ENCODE measurements around the gene ADAM33.

Gene ADAM33, protein sequence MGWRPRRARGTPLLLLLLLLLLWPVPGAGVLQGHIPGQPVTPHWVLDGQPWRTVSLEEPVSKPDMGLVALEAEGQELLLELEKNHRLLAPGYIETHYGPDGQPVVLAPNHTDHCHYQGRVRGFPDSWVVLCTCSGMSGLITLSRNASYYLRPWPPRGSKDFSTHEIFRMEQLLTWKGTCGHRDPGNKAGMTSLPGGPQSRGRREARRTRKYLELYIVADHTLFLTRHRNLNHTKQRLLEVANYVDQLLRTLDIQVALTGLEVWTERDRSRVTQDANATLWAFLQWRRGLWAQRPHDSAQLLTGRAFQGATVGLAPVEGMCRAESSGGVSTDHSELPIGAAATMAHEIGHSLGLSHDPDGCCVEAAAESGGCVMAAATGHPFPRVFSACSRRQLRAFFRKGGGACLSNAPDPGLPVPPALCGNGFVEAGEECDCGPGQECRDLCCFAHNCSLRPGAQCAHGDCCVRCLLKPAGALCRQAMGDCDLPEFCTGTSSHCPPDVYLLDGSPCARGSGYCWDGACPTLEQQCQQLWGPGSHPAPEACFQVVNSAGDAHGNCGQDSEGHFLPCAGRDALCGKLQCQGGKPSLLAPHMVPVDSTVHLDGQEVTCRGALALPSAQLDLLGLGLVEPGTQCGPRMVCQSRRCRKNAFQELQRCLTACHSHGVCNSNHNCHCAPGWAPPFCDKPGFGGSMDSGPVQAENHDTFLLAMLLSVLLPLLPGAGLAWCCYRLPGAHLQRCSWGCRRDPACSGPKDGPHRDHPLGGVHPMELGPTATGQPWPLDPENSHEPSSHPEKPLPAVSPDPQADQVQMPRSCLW

DNA sequence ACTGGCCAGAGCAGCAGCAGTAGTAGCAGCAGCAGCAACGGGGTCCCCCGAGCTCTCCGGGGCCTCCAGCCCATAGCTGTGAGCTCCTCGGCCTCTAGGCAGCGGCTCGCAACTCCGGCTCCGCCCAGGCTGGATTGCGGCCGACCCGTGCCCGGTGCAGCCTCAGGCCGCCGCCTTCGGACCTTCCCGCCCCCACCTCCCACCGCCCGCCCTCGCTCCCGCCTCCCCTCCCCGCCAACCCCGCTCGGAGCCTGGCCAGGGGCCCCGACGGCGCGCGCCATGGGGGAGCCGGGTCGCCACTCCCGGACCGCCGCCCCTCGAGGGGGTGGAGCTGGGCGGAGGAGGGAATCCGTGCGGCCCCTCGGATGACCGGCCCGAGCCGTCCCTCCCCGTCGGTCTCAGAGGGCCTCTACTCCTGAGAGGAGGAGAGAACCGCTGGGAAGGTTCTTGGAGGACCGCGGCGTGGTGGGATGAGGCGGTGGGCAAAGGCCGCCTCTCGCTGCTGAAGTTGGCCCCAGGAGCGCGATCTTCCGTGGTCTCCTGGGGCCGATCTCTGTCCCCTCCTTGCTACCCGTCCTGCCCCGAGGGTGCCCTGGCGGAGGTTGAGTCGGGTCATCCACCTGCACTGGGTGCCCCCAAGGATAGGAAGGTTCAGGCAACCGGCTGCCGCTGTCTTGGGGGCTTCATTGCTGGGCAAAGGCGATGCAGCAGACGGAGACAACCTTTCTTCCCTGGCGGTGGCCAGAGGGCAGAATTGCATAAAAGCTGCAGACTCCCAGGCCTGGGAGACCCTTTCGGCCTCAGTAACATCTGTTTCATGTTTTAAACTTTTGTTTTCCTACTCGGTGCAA, at the start of gene ADAM33:
Gene ADAM33 (minus strand): TSS at position 80 of the 851 bp plus-strand sequence. CDS start 6 bp downstream, at position 74.
- no peak for DNase-seq

DNA sequence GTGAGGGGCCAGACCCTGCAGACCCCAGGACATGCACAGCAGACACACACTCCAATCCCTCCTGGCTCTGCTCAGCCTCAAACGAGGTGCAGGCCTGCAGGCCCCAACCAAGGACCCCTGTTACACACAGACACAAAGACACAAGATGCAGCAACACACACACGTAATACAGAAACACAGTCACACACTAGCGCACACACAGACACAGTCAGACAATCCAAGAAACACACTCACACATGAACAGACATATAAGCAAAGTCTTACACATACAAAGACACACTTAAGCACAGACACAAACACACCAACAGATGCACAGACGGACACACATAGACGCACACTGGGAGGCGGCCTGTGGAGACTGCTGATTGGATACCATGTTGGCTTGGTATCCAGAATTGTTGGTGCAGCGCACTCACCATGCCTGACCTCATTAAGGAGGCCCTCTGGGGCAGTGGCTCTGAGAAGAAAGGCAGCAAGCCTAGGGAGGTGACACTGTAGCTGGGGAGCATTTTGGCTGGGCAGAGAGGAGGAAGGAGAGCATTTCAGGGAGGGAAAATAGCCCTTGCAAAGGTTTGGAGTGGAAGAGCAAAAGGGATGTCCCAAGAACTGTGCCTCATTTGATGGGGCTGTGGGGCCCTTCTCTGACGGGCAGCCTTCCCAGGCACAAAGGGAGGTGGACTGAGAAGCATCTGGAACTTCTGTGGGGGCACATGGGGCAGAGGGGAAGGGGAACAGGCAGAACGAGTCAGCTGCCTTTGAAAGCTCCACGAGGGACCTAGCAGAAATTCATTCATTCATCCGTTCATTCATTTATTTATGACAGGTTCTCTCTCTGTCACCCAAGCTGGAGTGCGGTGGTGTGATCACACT, 49.2 kb upstream of the ADAM33 start:
- DNase-seq: no peak

DNA sequence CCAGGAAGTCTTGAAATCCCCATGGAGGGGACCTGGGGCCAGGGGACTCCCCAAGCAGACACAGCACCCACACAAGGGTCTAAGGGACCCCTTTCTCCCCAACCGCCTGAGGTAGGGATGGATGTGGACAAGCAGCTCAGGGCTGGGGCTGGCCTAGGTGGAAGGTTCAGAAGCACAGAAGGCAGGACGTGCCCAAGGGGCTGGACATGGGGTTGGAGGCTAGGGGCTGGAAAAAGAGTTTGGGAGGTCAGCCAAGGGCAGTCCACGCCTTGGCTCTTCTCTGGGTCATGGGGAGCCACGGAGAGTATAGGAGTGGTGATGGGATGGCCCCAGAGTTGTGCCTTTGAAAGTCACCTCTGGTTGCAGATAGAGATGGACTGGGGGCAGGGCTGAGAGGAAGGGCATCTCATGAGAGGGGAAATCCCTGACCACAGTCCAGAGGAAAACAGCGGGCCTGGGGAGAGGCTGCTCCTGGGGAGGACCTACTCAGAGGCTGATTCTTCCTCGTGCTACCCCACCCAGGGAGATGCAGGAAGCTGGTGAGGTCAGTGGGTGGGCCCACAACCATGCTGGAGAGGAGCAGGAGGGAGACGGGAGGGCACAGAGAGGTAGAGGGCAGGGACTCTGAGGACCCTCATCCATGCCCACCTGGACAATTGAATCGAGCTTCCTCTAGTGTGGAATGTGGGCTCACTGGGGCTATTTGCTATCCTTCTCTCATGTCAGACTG, 48.2 kb upstream of the ADAM33 start:
- peak; percentile 63 for DNase-seq

DNA sequence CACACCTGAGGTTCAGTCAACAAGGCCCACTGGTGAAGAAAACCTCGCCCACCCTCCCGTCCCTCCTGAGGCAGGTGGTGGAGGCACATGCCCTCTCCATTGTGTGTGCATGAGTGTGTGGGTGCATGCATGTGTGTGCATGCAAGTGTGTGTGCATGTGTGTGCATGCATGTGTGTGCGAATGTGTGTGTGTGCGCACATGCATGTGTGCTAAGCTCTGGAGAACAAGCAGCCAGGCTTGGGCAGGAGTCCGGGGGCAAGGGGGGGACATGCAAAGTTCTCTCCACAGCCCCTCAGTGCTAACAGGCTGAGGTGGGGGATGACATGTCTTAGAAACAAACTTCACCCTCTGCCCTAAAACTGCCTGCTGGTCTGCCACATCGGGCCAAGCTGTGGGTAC, 47.6 kb upstream of the ADAM33 start:
- no peak for DNase-seq

DNA sequence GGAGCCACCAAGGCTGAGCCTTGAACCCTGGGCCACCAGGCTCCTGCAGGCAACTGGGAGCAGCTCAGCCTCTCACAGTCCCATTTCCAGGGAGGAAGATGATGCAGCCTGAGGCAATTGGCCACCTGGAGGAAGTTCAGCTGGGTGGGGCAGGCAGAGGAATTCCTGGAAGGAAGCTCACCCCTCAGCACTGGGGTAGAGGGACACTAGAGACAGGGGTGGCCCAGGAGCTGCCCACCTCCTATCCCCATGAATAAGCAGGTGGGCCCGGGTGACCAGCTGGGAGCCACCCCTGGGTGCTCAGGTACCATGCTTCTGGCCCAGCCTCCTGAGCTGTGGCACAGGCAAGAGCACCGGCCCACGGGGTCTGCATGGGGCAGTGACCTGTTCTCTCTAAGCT, 47.1 kb upstream of the ADAM33 start:
- no peak for DNase-seq

DNA sequence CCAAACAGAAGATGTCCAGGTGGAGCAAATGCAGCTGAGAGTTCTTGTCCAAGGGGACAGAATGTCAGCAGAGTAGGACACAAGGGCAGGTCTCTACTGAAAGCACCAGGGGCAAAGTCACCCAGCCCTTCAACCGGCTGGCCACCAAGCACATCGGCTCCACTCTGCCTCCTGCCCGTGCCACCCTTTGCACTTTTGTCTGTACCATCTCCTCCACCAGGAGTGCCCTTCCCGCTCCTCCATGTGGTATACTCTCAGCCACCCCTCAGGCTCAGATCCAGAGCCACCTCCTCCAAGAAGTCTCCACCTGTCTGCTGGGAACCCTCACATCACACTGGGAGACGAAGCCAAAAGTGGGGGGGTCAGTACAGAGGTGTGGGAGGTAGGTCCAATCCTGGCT, 46.5 kb upstream of the ADAM33 start:
- no peak for DNase-seq

DNA sequence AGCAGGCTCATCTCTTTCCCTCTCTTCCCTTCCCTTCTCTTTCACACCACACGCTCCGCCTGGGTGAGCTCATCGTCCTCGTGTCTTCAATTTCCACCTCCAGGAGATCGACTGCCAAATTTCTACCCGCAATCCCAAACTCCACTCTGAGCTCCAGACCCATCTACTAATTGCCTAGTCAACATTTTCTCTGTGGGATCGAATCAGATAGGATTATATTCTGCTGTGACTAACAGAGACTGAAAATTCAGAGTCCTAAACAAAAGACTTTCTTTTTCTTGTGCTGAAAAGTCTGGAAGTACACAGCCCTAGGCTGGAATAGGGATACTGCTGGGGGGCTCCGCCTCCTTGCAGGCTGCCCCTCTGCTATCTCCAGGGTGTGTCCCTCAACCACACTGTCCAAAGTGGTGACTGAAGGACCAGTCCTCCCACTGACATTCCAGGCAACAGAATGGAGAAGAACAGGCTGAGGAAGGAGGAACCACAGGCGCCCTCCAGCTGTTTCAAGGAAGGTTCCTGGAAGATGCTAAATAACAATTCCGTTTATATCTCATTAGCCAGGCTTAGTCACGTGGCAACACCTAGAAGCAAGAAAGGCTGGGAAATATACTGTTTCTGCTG, 45.7 kb upstream of the ADAM33 start:
- DNase-seq: no peak

DNA sequence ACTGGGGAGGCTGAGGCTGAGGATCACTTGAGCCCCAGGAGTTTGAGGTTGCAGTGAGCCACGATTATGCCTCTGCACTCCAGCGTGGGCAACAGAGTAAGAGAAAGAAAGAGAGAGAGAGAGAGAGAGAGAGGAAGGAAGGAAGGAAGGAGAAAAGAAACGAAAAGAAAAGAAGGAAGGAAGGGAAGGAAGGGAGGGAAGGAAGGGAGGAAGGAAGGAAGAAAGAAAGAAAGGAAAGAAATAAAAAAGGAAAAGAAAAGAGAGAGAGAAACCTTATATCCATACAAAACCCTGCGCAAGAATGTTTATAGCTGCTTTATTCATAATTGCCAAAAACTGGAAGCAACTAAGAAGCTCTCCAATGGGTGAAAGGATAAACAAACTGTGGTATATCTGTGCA, 42.5 kb upstream of the ADAM33 start:
- DNase-seq: no peak

DNA sequence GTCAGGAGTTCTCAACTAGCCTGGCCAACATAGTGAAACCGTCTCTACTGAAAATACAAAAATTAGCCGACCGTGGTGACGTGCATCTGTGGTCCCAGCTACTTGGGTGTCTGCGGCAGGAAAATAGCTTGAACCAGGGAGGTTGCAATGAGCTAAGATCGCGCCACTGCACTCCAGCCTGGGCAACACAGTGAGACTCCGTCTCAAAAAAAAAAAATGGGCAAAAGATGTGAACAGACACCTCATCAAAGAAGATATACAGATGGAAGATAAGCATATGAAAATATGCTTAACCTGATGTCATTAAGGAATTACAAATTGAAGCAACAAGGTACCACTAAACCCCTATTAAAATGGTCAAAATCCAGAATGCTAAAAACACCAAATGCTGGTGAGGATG, 41.5 kb upstream of the ADAM33 start:
- DNase-seq: no peak

DNA sequence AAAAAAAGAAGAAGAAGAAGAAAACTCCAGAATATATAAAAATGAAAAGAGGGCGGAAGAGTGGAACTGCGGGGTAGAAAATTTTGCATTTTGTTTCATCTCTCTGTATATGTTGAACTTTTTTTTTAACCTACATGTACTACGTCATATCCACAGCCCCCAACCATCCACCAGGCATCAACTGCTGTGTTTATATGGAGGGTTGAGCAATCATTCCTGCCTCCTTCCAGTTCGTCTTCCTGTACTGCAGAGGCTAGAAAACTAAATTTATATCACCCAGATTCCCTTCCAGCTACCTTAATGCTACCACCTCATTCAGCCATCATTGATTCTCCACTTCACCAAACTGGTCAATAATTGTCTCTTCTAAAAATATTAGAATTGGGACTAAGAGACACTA, 40.1 kb upstream of the ADAM33 start:
- DNase-seq: no peak

DNA sequence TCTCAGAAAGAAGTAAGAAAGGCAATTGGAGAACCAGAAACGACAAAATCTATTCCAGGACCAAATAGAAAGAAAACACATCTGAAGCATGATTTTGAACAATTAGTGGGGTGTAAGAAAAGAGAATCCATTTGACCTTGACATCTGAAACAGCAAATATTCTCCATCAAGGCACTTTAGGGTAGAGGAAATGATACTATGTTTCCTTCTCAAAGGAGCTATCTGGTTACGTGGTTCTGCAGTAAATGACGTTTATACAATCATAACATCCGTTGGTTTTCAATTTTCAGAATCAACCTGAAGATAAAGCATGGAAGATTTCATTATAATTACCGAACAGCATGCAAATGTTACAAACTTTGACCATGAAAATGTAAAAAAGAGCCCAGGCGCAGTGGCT, 38.8 kb upstream of the ADAM33 start:
- DNase-seq: no peak

DNA sequence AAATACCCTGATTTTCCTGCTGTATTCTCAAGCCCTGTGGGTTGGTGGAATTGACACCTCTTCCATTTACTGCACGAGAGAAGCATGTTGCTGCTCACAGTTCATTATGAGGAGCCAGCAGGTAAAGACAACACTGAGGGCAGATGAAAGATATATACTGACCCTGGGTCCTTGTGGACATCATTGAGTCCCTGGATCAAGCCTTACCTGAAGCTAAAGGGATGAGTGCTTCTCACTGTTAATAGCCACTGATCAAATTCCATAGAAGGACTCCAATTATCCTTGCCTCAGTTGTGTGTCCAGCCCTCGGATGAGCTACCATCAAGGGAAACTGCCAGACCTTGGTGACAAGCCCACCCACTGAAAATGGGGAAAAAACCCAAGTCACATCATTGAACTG, 38.3 kb upstream of the ADAM33 start:
- DNase-seq: no peak

DNA sequence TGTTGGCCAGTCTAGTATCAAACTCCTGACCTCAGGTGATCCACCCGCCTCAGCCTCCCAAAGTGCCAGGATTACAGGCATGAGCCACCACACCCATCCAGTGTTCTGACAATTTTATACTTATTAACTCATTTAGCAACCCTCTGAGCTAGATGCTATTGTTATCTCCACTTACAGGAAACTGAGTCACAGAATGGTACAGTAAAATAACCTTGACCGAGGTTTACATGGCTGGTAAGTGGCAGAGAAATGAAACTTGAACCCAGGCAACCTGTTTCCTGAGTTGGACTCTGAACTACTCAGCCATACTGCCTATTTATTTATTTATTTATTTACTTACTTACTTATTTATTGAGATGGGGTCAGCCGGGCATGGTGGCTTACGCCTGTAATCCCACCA, 37.2 kb upstream of the ADAM33 start:
- no peak for DNase-seq

DNA sequence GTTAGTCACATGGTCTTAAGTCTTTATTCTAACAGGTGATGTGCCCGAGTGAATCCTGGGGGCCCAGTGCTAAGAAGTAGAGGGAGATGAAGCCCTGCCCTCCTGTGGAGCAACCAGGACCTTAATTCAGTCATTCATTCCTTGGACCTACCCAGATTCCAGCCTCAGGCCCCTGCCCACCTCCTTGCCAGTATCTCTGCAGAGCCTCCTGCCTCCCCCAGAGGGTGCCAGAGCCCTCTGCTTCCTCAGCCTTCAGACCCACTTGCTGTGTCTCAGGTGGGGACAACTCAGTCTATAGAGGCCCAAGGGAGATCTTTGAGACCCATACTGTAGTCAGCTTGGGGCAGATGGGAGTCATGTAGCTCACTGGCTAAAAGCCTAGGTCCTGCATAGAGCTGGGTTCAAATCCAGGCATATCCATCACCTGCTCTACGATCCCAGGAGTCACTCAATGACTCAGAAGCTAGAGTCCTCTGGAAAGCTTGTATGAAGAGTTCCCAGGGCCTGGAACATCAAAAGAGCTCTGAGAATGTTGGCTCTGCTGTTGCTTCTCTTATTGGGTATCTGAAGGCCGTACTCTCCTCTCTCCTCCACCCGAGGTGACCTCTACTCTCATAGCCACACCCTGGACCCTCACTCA, 34.5 kb upstream of the ADAM33 start:
- peak; percentile 42 for DNase-seq

DNA sequence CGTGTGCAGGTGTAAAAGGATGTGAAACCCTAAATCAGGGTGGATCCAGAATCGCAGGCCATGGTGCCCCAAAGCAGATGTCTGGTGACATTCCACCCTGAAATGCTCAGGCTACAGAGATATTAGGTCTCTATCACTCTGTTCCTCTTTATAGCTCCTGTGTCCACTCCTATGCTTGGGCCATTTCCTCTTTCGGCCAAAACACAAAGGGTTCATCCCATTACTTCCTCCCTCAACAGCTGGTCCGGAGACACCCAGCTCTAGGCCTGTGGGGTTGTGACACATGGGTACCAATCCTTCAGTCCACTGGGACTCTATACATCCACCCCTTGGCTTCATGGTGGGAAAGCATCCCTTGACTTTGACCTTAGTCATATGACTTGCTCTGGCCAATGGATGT, 32.3 kb upstream of the ADAM33 start:
- peak; percentile 85 for DNase-seq

DNA sequence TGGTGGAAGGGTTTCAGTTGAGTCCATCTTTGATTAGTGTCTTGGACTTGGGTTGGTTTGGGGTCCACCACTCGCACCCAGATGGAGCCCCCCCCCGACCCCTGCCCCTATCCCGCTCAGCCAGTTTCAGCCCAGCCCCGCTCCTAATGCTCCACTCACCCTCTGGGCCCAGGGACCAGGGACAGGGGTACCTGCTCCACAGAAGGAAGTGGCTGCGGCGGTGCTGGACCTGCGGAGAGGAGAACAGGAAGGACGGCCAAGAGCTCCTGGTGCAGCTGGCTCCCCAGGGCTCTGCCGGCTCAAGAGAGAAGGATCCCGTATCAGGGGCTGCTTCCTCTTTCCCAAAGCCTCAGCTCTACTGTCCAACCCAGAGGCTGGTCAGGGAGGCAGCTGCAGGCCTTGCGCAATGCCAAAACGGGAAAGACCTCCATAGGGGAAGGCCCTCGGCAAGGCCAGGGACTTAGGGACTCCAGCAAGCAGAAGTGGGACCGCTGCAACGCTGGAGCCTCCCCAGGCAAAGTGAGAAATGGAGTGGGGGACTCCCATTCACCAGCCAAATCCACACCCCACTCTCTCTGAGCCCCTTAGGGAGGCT, 30.6 kb upstream of the ADAM33 start, which contains the start of gene SIGLEC1:
Gene SIGLEC1 (minus strand): TSS at position 322 of the 595 bp plus-strand sequence. CDS start 5,472 bp downstream, outside the sequence.
- DNase-seq: peak; percentile 99

DNA sequence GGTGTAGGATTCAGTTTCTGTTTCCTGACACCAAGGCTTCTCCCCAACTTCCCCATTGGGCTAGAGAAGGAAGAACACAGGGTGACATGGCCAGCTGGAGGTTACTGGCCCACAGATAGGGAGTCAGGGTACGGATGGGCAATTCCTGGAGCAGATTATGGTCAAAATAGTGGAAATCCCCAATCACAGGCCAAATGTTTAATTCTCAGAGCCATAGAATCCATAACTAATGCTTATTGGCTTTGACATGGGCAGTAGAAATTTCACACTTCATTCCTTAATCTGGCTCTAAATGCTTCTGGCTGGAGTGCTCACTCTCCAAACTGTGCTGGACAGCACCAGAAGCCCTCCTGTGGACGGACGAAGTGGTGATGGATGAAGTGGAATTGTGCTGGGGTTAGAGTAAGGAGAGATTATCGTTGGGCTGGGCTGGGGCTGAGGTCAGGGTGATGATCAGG, 29.7 kb upstream of the ADAM33 start:
- peak; percentile 91 for DNase-seq

DNA sequence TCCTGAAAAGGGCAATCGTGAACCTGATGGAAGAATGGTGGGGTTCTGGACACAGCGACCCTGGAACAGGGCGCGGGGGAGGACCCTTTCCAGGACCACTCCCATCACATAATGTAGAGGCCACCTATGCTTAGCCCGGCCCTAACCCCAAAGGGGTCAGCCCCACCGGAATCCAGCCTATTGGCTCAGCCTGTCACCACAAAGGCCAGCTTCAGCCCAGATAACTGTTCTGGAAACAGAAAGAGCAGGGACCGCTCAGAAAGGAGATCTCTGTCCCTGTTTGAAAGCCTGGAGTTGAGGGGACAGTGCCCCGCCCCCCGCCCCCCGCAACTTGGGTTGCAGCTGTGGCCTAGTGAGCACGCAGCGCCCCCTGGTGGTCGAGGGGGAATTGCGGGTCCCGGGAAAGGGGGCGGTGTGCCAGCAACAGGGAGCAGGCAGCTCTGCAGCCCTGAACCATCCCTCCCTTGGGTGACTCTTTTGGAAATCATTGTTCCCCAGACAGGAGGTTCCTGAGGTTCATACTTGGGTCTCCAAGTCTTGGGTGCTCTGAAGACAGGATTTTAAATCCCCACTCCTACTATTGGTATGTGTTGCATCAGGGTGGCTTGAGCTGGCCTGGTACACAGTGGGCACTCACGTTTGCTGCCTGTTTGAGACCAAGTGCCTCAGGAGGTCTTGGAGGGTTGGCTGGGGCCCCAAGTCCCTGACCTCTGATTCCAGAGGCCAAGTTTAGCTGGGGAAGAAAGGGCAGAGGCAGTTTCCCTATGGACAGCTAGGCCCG, 29.1 kb upstream of the ADAM33 start:
- peak; percentile 65 for DNase-seq

DNA sequence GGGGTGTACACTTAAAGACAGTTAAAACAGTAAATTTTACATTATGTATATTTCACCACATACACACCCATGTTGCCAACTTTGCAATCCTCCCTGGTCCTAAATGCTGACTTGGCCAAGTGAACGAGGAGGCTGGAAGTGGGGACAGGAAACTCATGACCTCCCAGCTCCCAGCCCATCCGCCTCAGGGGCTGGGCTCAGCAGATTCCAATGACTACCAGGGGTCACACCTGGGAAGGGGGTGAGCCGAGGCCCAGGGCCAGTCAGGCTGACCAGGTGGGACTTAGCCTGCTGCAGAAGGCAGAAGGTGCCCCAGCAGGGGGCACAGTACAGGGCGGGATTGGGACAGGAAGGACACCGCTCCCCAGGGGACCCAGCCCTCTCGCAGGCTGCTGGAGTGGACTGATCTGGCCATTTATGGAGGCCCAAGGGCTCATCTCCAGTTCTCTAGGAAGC, 28.2 kb upstream of the ADAM33 start:
- DNase-seq: peak; percentile 29
